NCI-H524 (cell line): ENCODE data around the gene DCDC2.
A peak's percentile ranks its signal among the peaks of the same experiment; 100 is the strongest.
"Not testable (repeated sequence)": the region's sequence is repeated elsewhere in the genome, so short reads cannot be mapped to it uniquely, and the experiment has no call there.

Experiments used
- DNase-seq, 2 experiments: peaks; one replicate each; lab custom pipeline; 2025; lab: John Stamatoyannopoulos, UW

DCDC2 gene

GRCh38 chr6:24378473-24379097 is 20.7 kb upstream of the DCDC2 start:
- no peak for DNase-seq

GRCh38 chr6:24376871-24377270 is 19.0 kb upstream of the DCDC2 start:
- peak; percentile 58 to 84 for DNase-seq

DNA sequence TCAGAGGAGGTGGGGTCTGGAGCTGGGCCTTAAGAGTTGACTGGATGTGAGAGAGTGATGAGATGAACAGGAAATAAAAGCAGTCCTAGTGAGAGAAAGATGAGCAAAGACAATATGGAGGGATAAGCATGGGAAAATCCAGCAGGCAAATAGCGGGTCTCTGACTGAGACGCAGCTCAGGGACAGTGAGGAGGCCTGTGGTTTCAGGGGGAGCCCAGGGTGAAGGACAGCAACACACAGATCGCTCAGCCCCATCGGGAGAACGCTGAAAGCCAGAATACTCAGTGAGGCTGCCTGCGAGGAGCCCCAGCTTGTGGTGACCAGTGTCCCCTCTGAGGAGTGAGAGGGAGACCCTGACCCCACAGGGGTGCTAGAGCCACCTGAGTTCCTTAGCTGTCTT is 16.8 kb upstream of the DCDC2 start:
- DNase-seq, result no peak

GRCh38 chr6:24365103-24365633 is 7.3 kb upstream of the DCDC2 start:
- DNase-seq, result not testable (repeated sequence)

- not testable (repeated sequence) for DNase-seq
Measured at GRCh38 chr6:24362363-24362762, 4.5 kb upstream of the DCDC2 start.

GRCh38 chr6:24359640-24360454 is 2.0 kb upstream of the DCDC2 start:
- peak; percentile 95 to 98 for DNase-seq

DNA sequence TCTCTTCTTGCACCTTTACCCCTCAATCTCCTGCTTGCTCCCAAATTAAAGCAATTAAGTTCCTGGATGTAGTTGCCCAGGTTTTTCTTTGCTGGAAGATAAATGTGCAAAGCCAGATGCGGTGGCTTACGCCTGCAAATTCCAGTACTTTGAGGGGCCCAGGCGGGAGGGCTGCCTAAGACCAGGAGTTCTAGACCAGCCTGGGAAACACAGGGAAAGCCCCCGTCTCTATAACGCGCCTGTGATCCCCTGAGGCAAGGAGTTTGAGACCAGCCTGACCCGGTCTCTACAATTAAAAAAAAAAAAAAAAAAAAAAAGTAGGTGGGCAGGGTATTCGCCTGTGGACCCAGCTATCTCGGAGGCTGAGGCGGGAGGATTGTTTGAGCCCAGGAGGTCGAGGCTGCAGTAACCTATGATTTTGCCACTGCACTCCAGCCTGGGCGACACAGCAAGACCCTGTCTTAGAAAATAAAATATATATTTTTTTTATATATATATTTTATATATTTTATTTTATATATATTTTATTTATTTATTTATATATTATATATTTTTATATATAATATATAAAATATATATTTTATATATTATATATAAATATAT is 461 bp upstream of the DCDC2 start:
- peak in 1 of 2 experiments; percentile 5 for DNase-seq

GRCh38 chr6:24356310-24356973 is 1.4 kb downstream of the DCDC2 start:
- DNase-seq, result no peak

GRCh38 chr6:24355393-24355792 is 2.5 kb downstream of the DCDC2 start:
- DNase-seq, result no peak

GRCh38 chr6:24353861-24354260 is 4.0 kb downstream of the DCDC2 start:
- peak in 1 of 2 experiments; percentile 29 for DNase-seq

GRCh38 chr6:24352434-24352833 is 5.4 kb downstream of the DCDC2 start:
- DNase-seq, result no peak

- no peak for DNase-seq
Measured at GRCh38 chr6:24344976-24345375, 12.9 kb downstream of the DCDC2 start.

DNA sequence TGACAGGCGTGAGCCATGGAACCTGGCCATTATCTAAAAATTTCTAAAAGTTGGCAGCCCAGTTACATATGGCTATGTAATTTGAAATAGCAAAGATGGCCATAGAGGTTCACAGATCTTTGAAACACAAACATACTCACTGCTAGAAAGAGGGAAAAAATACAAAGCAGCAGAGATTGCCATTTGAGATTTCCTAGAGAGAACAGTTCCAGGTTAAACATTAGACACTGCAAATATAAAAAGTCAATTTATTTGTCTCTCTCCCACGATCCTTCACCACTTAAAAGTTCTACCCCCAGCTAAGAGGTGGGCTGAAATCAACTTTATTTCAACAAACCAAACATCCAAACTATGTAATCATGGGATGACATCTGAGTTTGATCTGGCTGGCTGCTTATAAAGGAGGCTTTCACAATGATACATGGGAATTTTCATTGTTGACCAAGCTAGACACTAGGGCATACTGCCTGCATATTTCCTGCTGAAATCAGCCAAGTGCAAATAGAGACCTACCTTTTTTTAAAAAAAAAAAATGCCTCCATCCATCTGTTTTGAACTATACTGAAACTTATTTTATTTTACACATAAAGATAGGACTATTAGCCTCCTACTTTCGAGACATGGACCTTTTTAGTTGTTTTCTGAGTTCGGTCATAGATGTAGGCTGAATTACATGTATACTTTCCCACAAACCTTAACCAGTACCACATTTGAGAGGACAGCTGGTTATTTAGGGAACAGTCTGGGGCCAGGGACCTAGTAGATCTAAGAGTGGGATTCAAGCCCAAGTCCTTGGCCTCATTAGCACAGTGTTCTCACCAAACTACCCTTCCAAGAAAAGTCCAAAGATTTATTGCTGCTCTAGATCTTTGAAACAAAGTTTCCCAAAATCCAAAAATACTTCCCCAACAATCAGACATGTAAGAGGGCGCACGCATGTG is 16.6 kb downstream of the DCDC2 start:
- DNase-seq, result no peak

DNA sequence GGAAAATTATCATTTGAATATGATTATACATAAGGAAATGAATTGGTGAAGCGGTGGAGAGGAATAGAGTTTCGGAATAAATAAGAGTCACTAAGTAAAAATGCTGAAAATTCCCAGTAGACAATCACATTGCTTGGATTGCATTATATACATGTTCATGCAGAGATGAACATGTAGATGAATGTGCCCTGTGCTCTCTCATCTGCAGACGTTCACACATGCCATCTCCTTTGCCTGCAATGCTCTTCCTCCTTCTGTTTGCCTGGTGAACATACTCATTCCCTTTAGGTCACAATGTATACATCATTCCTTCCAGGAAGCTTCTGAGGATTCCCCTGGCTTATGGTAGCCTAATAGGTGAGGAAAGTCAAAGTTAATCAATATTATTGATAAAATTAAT is 17.9 kb downstream of the DCDC2 start:
- DNase-seq, result no peak

- DNase-seq, result no peak
Measured at GRCh38 chr6:24334285-24334684, 23.6 kb downstream of the DCDC2 start.

GRCh38 chr6:24332317-24332716 is 25.5 kb downstream of the DCDC2 start:
- no peak for DNase-seq

- no peak for DNase-seq
Measured at GRCh38 chr6:24330137-24330732, 27.6 kb downstream of the DCDC2 start.

DNA sequence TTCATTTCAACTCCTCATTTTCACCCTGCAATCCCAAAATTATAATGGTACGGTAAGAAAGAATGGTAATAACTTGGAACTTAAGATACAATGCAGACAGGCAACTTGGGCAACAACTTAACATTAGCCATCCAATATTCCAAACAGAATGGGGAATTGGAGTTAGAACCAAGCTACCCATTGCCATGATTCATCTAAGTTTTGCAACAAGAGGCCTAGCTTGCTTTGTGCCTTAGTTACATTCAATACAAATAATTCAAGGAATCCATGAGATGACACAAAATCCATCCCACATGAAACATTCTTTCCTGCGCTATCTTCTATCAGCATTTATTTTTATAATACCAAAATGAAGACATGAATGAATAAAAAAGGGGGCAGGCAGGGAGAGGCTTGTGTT is 28.4 kb downstream of the DCDC2 start:
- DNase-seq, result no peak

GRCh38 chr6:24329022-24329421 is 28.8 kb downstream of the DCDC2 start:
- DNase-seq, result no peak

DNA sequence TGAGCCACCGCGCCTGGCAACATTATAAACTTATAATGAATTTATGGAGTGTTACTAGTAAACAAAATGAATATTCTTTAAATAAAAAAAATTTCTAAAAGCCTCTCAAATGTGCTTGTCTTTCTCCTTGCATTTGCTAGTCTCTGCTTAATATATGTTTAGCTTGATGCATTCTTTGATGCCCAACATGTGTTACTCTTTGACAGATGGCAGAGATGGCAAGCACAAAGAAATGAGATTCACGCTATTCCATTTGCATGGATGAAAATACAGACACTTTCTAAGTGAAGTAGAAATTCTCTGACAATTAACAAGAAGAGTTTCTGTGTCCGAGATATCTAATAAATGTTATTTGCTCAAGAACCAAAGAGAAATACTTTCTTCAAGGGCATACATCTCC is 30.1 kb downstream of the DCDC2 start:
- DNase-seq, result no peak

- DNase-seq, result no peak
Measured at GRCh38 chr6:24325978-24326377, 31.9 kb downstream of the DCDC2 start.
